Suppressor macrophage treated with lipopolysaccharide for 4 hours (primary cell): ENCODE data around the gene STAC2.
A peak's percentile ranks its signal among the peaks of the same experiment; 100 is the strongest.
"Not testable (repeated sequence)": the region's sequence is repeated elsewhere in the genome, so short reads cannot be mapped to it uniquely, and the experiment has no call there.

Experiments used
- DNase-seq: peaks from one replicate; pipeline ENCODE4 v3.0.0-alpha.2; 2020

Gene STAC2, protein sequence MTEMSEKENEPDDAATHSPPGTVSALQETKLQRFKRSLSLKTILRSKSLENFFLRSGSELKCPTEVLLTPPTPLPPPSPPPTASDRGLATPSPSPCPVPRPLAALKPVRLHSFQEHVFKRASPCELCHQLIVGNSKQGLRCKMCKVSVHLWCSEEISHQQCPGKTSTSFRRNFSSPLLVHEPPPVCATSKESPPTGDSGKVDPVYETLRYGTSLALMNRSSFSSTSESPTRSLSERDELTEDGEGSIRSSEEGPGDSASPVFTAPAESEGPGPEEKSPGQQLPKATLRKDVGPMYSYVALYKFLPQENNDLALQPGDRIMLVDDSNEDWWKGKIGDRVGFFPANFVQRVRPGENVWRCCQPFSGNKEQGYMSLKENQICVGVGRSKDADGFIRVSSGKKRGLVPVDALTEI

DNA sequence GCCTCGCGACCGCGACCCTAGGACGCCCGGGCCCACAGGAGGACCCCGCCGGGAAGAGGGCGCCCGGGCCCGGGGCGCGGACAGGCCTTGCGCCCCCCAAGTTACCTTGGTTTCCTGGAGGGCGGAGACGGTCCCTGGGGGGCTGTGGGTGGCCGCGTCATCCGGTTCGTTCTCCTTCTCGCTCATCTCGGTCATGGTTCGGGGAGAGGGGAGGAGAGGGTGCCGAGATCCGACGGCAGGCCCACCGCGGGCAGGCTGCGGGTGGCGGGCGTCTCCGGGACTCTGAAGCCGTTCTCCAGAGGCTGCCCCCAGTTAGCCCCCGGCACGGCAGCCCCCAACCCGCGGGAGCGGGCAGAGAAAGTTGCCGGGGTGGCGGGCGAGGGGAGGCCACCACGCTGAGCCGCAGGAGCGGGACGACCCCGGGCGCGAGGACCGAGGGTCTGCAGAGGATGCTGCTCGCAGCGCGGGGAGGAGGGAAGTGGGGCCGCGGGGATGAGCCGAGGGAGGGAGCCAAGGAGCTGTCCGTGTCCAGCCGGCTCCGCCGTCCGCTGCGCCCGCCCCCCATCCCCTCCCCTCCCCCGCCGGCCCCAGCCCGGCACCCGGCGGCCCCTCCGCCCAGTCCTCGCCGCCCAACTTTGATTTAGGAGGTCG lies at the start of gene STAC2:
TSS of gene STAC2 (minus strand) at position 638 of the 651 bp plus-strand sequence. CDS start at position 195, 443 bp downstream.
- no peak for DNase-seq

DNA sequence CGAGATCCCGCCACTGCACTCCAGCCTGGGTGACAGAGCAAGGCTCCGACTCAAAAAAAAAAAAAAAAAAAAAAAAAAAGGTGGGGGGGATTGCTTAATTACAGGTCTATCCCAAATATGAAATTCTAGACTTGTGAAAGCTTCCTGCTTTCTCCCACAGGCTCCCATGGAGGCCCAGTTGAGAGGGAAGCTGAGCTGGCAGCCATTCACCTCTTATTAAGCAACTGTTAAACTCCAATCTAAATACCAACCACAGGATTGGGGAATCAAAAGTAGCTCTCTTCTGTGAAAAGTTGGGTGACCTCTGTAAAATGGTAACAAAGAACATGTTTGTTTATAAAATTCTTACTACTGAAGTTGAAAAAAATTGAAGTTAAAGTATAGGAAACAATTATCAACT lies 45.8 kb upstream of the STAC2 start:
- no peak for DNase-seq

DNA sequence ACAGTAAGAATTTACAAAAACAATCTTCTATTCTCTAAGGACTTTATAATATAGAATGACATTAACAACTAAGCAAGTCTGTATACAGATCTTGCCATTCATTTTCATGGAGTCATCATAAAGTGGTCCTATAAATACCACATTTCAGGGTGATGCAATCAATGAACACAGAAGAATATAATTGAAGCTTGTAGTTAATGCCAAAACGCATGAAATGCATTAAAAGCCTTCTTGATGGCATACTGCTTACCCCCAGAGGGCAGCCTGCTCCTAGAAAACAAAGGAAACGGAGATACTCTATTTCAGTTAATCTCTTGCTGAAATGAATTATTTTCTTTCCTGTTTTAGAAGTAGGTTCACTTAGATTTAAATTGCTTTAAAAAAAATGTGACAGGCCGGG lies 45.2 kb upstream of the STAC2 start:
- peak; percentile 60 for DNase-seq

DNA sequence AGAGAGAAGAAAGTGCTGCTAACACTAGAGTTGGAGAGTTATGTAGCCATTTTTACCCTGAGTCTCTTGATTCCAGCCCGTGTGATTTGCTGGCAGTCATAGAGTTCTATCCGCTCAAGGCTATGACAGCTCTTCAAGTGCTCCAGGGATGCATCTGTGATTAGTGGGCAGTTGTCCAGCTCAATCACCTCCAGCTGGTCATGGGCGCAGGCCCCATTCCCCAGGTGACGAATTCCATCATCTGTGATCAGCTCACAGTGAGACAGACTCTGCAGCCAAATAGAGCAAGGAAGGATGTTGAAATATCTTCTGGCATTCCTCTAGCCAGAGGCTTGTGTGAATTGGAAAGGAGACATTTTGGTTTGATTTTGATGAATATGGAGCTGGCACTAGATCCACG lies 38.4 kb upstream of the STAC2 start:
- no peak for DNase-seq

DNA sequence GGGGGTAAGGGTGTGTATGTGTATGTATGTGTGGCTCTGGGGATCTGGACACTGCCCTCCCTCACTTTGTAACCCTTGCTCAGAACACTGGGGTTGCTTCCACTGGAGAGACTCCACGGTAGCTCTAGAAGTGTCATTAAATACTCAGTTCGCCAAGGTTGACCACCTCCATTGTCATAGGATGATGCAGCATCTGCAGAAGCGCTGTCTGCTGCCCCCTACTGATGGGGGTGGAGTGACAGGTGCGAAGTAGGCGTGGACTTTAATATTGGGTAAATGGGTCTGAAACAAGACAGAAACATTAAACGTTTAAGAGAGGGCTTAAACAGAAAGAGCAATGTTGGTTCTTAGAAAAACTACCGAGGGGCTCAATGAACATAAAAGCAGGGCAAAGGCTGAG lies 35.5 kb upstream of the STAC2 start:
- DNase-seq = no peak

DNA sequence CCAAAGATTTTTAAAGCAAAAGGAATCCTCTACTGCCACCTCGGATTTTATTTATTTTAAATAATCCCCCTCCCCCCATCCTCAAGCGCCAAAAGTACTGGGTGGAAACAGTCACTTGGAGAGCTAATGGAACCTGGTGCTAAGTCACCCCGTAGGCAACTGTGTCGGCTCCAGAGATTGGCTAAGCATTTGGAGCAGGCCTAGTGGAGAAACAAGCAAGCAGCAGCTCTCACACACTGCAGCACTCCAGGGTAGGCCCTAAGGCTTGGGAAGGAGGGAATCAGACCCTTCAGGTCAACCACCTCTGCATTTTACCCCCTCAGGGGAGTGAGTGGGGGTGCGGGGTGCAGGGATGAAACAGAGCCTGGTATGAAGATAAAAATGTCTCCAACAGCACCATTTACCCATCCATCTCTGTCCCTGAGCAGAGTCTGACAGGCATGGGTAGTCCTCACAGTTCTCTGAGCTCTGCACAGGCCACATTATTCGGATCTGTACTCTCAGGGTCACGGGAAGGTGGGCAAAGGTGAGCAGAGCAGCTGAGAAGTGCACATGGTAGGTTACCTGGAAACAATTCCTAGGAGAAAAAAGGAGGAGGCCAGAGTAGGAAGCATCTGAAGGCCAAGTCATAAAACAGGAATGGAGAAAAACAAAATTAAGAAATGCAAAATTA lies 27.2 kb upstream of the STAC2 start:
- no peak for DNase-seq

DNA sequence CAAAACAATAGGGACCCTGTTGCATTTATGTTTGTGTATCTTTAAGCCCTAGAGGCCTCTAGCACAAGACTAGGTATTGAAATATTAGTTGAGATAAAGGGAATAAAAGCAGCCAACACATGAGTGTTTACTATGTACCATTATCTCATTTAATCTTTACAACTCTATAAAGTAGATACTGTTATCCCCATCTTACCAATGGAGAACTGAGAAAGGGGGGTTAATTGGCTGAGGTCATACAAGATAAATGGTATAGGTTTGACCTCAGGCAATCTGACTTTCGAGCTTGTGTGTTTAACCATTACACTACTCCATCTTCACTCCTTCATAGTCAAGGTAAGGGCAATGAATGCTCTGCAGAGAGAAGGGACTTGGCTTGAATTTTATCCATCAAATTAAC lies 26.3 kb upstream of the STAC2 start:
- no peak for DNase-seq

DNA sequence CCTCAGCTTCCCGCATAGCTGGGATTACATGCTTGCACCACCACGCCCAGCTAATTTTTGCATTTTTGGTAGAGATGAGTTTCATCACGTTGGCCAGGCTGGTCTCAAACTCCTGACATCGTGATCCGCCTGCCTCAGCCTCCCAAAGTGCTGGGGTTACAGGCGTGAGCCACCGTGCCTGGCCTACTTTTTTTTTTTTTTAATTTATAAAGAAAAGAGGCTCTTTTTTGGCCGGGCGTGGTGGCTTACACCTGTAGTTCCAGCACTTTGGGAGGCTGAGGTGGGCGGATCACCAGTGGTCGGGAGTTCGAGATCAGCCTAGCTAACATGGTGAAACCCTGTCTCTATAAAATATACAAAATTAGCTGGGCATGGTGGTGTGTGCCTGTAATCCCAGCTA lies 24.3 kb upstream of the STAC2 start:
- not testable (repeated sequence) for DNase-seq

DNA sequence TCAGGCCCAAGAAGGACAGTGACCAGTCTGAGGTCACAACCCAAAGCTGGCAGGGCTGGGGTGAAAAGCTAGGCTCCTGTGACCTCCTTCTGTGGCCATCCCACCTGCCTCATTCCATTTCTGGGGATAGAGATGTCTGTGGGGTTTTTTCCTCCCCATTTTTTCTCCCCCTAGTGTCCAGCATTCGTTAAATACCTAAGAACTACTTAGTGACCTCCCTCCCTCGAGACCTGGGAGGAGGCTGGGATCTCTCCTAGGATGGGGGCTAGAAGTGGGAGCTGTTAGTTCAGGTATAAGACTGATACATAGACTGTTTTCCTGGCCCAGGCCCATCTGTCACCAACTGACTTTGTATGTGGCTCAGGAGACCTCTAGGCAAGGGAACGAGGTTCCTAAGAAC lies 20.5 kb upstream of the STAC2 start:
- DNase-seq = no peak

DNA sequence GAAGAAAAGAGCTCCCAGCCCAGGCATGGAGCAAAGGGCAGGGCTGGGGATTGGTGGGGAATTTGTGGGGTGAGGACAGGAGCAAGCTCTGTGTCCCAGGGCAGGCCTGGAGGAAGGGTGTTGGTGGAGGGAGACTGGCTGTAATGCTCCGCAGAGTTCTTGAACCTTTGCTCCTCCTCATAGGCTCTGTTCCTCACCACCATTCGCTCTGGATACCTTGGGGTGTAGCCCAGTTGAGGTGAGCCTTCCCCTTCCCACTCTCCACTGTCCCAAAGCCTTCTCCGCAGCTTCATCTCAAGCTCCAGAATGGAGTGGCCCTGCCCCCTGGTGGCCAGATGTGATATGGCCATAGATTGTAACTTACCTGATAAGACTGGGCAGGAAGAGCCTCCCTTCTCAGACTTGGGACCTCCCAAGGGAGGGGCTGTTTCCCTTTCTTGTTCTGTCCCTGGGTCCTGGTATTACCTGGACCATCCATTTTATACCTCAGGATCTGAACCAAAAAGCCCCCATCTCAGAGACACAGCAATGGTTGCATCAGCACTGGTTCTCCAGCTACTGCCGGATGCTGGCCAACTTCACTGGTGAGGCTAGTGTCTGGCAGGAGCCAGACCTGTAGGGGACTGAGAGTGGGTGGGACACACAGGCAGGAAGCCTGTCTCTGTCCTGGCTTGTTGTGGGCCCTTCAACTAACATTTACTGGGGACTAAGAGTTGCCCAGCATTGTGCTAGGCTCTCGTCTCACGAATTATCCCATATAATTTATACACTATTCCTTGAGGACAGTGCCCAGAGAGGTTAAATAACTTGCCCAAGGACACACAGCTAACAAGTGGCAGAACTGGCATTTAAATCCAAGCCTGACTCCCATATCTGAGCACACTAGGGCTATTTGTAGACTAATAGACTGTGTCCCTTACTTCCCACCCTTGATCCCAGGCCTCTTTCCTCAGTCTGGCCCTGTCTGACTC lies 19.1 kb upstream of the STAC2 start:
- DNase-seq = peak; percentile 88

DNA sequence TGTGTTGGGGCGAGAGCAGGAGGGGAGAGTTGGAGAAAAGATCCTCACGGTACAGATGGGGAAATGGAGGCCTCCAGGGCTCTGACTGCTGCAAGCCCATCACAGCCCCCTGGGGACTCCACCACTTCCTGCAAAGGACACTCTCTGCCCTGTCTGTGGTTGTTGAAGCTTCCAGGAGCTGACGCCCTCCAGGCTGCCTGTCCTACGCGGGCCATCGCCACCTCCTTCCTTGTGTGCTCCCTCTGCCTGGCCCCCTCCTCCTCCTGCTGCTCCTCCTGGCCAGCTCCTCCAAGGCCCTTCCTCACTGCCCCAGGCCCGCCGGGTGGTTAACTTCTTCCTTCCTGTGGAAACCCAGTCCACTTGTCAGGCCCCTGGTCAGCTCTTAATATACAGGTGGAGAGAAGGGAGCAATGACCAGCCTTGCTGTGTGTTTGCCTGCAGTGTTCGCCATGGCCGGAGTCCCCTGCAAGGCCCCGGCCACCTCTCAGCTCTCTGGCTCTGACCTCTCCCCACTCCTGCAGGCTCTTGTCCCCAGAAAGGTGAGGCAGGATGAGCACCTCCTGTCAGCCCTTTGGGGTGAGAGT lies 18.4 kb upstream of the STAC2 start:
- no peak for DNase-seq

DNA sequence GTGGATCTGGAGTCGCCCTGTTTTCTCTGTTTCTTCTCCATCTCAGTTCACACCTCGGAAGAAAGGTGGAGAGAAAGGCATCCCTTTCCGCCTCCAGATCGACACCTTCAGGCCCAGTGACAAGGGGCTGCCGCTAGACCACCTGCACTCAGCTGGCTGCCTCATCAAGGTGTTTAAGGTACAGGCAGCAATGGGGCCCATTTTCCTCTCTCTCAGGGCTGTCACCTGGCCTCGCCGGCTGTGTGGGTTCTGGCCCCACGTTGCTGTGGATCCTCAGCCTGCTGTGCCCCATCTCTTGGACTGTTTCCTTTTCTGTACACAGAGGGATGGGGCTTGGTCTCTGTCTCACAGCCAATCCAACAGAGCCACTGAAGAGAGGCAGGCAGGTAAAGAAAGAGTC lies 17.4 kb upstream of the STAC2 start:
- no peak for DNase-seq

DNA sequence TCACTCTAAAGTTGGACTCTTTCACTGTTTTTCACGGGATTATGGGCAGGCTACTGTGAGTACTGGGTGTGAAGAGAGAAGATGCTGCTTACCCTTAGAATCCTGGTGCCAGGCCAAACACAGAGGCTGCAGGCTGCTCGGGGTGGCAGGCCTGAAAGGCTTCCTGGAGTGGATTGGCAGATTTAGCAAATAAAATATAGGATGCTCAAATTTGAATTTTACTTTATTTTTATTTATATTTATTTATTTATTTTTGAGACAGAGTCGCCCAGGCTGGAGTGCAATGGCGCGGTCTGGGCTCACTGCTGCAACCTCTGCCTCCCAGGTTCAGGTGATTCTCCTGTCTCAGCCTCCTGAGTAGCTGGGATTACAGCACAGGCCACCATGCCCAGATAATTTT lies 14.9 kb upstream of the STAC2 start:
- no peak for DNase-seq

DNA sequence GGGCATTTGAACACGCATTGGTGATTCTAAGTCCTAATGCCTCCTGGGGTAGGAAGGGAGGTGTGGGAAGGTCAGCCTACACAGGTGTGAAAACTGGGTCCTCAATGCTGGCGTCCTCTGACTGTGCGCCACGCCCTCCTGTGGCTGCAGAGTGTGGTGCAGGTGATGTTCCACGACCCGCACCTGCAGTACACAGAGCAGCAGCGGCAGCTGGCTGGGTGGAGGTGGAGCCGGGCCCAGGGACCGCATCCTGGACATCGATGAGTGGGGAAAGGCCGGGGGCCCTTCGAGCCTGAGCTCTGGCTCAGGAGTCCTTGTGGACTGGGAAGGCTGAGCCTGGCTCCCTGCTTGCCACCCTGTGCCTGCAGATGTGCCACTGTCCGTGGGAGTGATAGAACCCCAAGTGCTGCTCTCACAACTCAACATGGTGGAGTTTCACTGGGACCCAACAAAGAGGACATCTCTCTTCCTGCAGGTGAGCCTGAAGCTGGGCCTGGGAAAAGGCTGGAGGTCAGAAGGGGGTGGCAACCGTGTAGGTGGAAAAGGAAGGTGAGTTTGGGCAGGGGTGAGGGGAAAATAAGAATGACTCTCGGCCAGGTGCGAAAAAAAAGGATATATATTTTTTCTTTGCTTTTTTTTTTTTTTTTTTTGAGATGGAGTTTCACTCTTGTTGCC lies 14.0 kb upstream of the STAC2 start:
- no peak for DNase-seq

DNA sequence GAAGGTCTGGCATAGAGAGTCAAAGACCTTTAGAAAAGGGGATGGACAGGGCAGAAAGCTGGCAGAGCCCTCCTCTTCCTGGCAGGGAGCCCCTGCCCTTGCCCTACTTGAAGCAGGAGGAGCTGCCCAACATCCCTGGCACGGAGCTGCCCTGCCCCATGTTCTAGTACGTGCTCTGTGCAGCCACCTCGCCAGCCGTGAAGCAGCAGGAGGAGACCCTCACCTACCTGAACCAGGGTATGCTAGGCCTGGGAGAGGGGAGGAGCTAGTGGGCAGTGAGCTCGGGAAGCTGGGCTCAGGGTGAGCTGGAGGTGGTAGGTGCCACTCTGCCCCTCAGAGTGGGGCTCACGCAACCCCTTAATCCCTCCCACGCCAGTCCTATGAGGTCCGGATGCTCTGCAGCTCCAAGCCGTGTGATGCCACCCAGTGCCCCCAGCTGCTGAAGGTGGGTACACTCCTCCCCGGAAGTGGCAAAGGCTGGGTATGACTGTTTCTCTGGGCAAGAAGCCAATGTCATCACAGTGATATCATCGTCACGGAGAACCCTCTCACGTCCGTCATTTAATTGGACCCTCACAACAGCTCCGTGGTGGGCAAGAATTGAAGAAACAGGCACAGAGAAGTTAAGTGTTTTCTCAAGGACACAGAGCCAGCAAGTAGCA lies 12.7 kb upstream of the STAC2 start:
- DNase-seq = peak; percentile 67

DNA sequence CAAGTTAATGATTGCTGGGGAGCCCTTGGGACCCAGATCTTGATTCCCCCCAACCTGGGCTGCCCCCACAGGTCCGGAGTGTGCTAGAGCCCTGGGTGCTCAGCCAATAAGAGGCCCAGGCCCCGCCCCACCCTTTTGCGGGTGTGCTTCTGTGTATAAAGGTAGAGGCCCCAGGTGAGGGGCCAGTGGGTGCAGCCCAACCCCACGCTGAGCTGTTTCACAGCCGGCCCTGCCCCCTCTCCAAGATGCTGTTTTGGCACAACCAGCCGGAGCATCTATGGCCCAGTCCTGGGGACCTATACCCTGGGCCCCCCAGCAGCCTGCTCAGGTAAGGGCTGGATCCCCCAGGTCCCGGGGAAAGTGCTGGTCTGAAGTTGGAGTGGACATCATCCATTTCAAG lies 11.8 kb upstream of the STAC2 start:
- DNase-seq = no peak

DNA sequence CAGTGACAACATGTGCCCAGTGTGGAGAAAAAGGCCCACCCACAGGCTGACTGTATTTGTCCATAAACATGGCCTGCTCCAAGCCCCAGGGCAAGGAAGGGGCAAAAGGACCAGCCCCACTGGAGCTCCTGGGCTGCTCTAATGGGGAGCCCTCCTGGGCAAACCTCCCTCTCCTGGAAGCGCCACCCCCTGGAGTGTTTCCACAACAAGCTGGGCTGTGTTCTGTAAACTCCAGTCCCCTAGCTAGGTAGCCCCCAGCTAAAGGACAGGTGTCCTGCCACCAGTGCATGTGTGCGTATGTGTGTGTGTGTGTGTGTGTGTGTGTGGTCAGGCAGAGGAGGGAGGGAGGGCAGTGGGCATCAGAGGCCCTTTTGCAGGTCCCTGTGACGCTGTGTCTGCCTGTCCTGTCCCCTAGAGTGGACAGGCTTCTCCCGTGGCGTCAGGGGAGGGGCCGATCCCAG lies 11.3 kb upstream of the STAC2 start:
- no peak for DNase-seq

DNA sequence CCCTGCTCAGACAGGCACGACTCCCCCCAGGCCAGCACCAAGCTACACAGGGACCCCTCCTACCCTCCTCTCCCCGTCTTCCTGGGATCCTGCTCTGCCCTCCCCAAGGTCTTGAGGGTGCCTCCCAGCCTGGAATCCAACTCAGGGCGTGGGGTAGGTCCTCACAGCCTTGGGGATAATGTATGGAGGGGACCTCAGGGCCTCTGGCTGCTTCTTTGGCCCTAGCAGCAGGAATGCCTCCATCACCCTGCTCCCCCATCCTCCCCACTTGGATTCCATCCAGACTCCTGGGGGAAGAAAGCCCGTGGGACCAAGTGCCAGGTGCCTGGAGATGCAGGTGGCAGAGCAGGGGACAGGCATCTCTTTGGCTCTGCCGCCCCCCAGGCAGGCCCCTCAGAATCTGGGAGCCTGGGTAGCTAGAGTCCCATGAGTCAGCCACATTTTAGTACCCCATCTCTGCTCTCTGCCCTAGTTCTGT lies 10.7 kb upstream of the STAC2 start:
- no peak for DNase-seq

DNA sequence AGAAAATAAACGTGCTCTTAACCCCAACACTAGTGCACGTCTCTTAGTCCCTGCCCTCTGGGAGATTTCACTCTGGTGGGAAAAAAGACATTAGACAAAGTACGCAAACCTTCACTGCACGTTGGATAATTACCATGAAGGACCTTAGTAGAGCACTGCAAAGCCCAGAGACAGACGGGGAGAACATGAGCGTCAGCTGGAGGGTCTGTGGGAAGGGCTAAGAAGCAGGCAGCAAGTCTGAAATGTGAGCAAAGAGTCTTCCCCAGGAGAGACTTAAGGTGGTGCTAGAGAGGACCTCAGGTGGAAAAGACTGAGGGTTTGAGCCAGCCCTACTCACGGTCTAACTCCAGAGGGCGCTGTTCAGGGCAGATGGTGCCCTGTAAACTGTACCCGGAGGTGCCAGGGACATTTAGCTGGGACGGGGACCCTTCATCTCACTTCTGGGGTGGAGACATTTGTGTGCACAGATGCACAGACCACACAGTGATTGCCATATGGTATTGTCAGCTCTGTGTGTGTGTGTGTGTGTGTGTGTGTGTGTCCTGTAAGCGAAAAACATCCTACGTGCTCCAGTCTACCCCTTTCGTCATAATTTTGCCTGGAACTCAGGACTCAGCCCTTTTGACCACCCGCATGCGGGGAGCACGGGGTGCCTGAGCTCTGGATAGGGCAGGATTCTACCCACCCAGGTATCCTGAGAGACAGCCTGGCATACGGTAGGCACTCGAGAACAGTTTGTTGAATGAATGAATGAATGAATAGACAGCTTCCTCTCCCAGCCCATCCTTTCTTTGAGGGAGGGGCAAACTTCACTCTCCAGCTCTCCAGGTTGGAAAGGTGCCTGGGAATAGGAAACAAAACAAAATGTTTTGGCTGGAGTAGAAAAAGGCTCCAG lies 10.1 kb upstream of the STAC2 start:
- peak; percentile 49 for DNase-seq
